ENCODE results near the gene TSPAN1.

TSPAN1 gene

GRCh38 chr1:46188295-46189030 lies 13.6 kb downstream of the TSPAN1 start:
- DNase-seq = no peak

GRCh38 chr1:46190539-46190938 lies 15.7 kb downstream of the TSPAN1 start:
- no peak for DNase-seq

- no peak for DNase-seq
These were observed 16.3 kb downstream of the TSPAN1 start for GRCh38 chr1:46191033-46191701.

- DNase-seq = no peak
These were observed 17.3 kb downstream of the TSPAN1 start for GRCh38 chr1:46192171-46192570.

GRCh38 chr1:46193285-46193684 lies 18.4 kb downstream of the TSPAN1 start:
- DNase-seq = no peak

- DNase-seq = no peak
These were observed 19.2 kb downstream of the TSPAN1 start for GRCh38 chr1:46193984-46194570.

- no peak for DNase-seq
These were observed 19.8 kb downstream of the TSPAN1 start for GRCh38 chr1:46194641-46195193.

GRCh38 chr1:46196609-46197008 lies 21.7 kb downstream of the TSPAN1 start:
- DNase-seq = no peak

GRCh38 chr1:46197560-46197963 lies 22.7 kb downstream of the TSPAN1 start:
- DNase-seq = no peak

GRCh38 chr1:46197964-46198811 lies 23.3 kb downstream of the TSPAN1 start, which contains the start of gene POMGNT1:
Gene POMGNT1, minus strand, starts transcription at chr1:46198434. Its CDS starts 613 bp downstream, at chr1:46197821.
- DNase-seq = peak; percentile 45

- DNase-seq = no peak
These were observed 24.4 kb downstream of the TSPAN1 start for GRCh38 chr1:46199233-46199749.

- no peak for DNase-seq
These were observed 29.0 kb downstream of the TSPAN1 start for GRCh38 chr1:46203738-46204405.

GRCh38 chr1:46204406-46204742 lies 29.5 kb downstream of the TSPAN1 start:
- no peak for DNase-seq

- no peak for DNase-seq
These were observed 30.3 kb downstream of the TSPAN1 start for GRCh38 chr1:46205141-46205540.

GRCh38 chr1:46205791-46206190 lies 30.9 kb downstream of the TSPAN1 start:
- DNase-seq = no peak

- no peak for DNase-seq
These were observed 31.5 kb downstream of the TSPAN1 start for GRCh38 chr1:46206399-46206798.

- no peak for DNase-seq
These were observed 35.7 kb downstream of the TSPAN1 start for GRCh38 chr1:46210561-46210960.

GRCh38 chr1:46211051-46211450 lies 36.2 kb downstream of the TSPAN1 start:
- DNase-seq = no peak

GRCh38 chr1:46215504-46215903 lies 40.6 kb downstream of the TSPAN1 start:
- no peak for DNase-seq

GRCh38 chr1:46218443-46218842 lies 43.6 kb downstream of the TSPAN1 start:
- no peak for DNase-seq

- DNase-seq = no peak
These were observed 44.9 kb downstream of the TSPAN1 start for GRCh38 chr1:46219551-46220520.
